IMR-90 (cell line): ENCODE measurements around the gene NDUFB10. TPM values are rescaled to one million over a fixed set of nuclear protein-coding genes. Genes with fewer than 3 reads are reported as not detected.

Experiments used
- ATAC-seq: fragments of 200-7000 bp; cut with Tn5 transposase; 2 replicates; pipeline ENCODE4 v1.9.1; 2020; ENCODE audit warnings: low read depth, mild to moderate bottlenecking, moderate library complexity
- BruUV-seq: library from RNA; stranded (reverse); fragments of 400-500 nt; replicated peaks from 2 replicates; lab custom pipeline; 2021; lab: Mats Ljungman, UMichigan
- CTCF ChIA-PET: fragments of 300-600 bp; formaldehyde crosslinking; extraction: SDS; loops from one replicate; lab custom pipeline; 2021; ENCODE audit warnings: antibody characterized with exemption; lab: Yijun Ruan, JAX
- POLR2A ChIA-PET: fragments of 300-600 bp; sonication (Branson Sonifier 250); formaldehyde crosslinking; loops from one replicate; lab custom pipeline; 2022; ENCODE audit warnings: antibody characterized with exemption; ENCODE audit not compliant: unreplicated experiment; lab: Charles Lee
- DNase-seq: peaks from one replicate; pipeline ENCODE4 v3.0.0; 2013
- H2AFZ ChIP-seq: replicated peaks from 2 replicates; pipeline ENCODE3; 2013; ENCODE audit warnings: low read length, mild to moderate bottlenecking; ENCODE audit not compliant: poor library complexity
- H2AK5ac ChIP-seq: 2 replicates; pipeline ENCODE4 v1.6.1; 2013; ENCODE audit warnings: low read depth, low read length, inconsistent platforms
- H2AK9ac ChIP-seq: replicated peaks from 2 replicates; pipeline ENCODE3; 2013; ENCODE audit warnings: mild to moderate bottlenecking, low read depth, low read length, moderate library complexity; ENCODE audit not compliant: poor library complexity
- H2BK120ac ChIP-seq: 2 replicates; pipeline ENCODE4 v1.6.1; 2013; ENCODE audit warnings: low read depth, low read length, inconsistent platforms
- H2BK15ac ChIP-seq: 3 replicates; pipeline ENCODE4 v1.6.1; 2013; ENCODE audit warnings: low read depth, low read length, inconsistent platforms
- H2BK20ac ChIP-seq: 2 replicates; pipeline ENCODE4 v1.6.1; 2013; ENCODE audit warnings: low read depth, mild to moderate bottlenecking, inconsistent platforms, low read length, moderate library complexity
- H2BK5ac ChIP-seq: 2 replicates; pipeline ENCODE4 v1.6.1; 2013; ENCODE audit warnings: mild to moderate bottlenecking, low read depth, low read length, inconsistent platforms; ENCODE audit not compliant: poor library complexity, severe bottlenecking
- H3K14ac ChIP-seq: replicated peaks from 2 replicates; pipeline ENCODE4 v1.6.1; 2013; ENCODE audit warnings: low read depth, low read length, inconsistent platforms
- H3K18ac ChIP-seq: 2 replicates; pipeline ENCODE4 v1.6.1; 2013; ENCODE audit warnings: low read depth, low read length, control low read depth
- H3K23ac ChIP-seq: 2 replicates; pipeline ENCODE4 v1.6.1; 2013; ENCODE audit warnings: low read depth, low read length, inconsistent platforms
- H3K27ac ChIP-seq: 2 replicates; pipeline ENCODE4 v1.5.1; 2013; ENCODE audit warnings: mild to moderate bottlenecking, control low read depth, low read length; ENCODE audit not compliant: insufficient read depth
- H3K27me3 ChIP-seq: 2 replicates; pipeline ENCODE4 v1.6.1; 2013; ENCODE audit warnings: low read length; ENCODE audit not compliant: control insufficient read depth, insufficient read depth
- H3K36me3 ChIP-seq: 2 replicates; pipeline ENCODE4 v1.6.1; 2013; ENCODE audit warnings: low read length, mixed read lengths; ENCODE audit not compliant: control insufficient read depth, insufficient read depth
- H3K4ac ChIP-seq: 2 replicates; pipeline ENCODE4 v1.6.1; 2013; ENCODE audit warnings: low read depth, low read length, inconsistent platforms
- H3K4me1 ChIP-seq: 2 replicates; pipeline ENCODE4 v1.6.1; 2013; ENCODE audit warnings: low read length, mixed read lengths; ENCODE audit not compliant: control insufficient read depth, insufficient read depth
- H3K4me2 ChIP-seq: 2 replicates; pipeline ENCODE4 v1.6.1; 2013; ENCODE audit warnings: low read depth, mild to moderate bottlenecking, control low read depth, low read length, moderate library complexity
- H3K4me3 ChIP-seq: 2 replicates; pipeline ENCODE4 v1.5.1; 2013; ENCODE audit warnings: low read depth, mild to moderate bottlenecking, control low read depth, low read length, moderate library complexity; ENCODE audit not compliant: insufficient read depth
- H3K56ac ChIP-seq: 2 replicates; pipeline ENCODE4 v1.6.1; 2013; ENCODE audit warnings: low read length, inconsistent platforms; ENCODE audit not compliant: insufficient read depth; ENCODE audit errors: extremely low read depth
- H3K79me1 ChIP-seq, 2 experiments: 2 replicates each; pipeline ENCODE4 v1.6.1; 2013; ENCODE audit warnings: low read length in 2 of 2, inconsistent platforms in 1 of 2, low read depth in 1 of 2
- H3K9ac ChIP-seq: 2 replicates; pipeline ENCODE4 v1.6.1; 2013; ENCODE audit warnings: low read depth, low read length, control low read depth
- H3K9me1 ChIP-seq: 2 replicates; pipeline ENCODE4 v1.6.1; 2013; ENCODE audit warnings: low read length, inconsistent platforms; ENCODE audit not compliant: insufficient read depth
- H3K9me3 ChIP-seq: 2 replicates; pipeline ENCODE4 v1.6.1; 2013; ENCODE audit warnings: low read length; ENCODE audit not compliant: control insufficient read depth, insufficient read depth
- H4K20me1 ChIP-seq: 2 replicates; pipeline ENCODE4 v1.6.1; 2013; ENCODE audit warnings: low read length, inconsistent platforms; ENCODE audit not compliant: insufficient read depth
- H4K5ac ChIP-seq: 2 replicates; pipeline ENCODE4 v1.6.1; 2013; ENCODE audit warnings: mild to moderate bottlenecking, low read depth, low read length, control low read depth
- H4K8ac ChIP-seq, 2 experiments: 2 replicates each; pipeline ENCODE4 v1.6.1; 2013; ENCODE audit warnings: low read depth in 2 of 2, low read length in 2 of 2, control low read depth in 1 of 2, inconsistent platforms in 1 of 2
- H4K91ac ChIP-seq: 2 replicates; pipeline ENCODE4 v1.6.1; 2013; ENCODE audit warnings: low read depth, low read length, inconsistent platforms; ENCODE audit not compliant: insufficient read depth
- CEBPB ChIP-seq: IDR thresholded peaks from 2 replicates; pipeline ENCODE4 v1.6.1; 2012; ENCODE audit warnings: low read depth, low read length, improper control_type of control experiment
- CHD1 ChIP-seq: IDR thresholded peaks from 2 replicates; pipeline ENCODE4 v1.6.1; 2012; ENCODE audit warnings: low read depth, low read length, improper control_type of control experiment
- ELK1 ChIP-seq: fragments of 150-350 bp; IDR thresholded peaks from 2 replicates; pipeline ENCODE4 v1.6.1; 2016; ENCODE audit warnings: low read depth, mild to moderate bottlenecking, low read length, moderate library complexity, borderline replicate concordance
- MAFK ChIP-seq: IDR thresholded peaks from 2 replicates; pipeline ENCODE4 v1.6.1; 2012; ENCODE audit warnings: low read depth, low read length, improper control_type of control experiment
- NFE2L2 ChIP-seq: fragments of 150-350 bp; IDR thresholded peaks from 2 replicates; pipeline ENCODE4 v1.6.1; 2016; ENCODE audit warnings: low read depth, mild to moderate bottlenecking, low read length
- POLR2A ChIP-seq: IDR thresholded peaks from 2 replicates; pipeline ENCODE4 v1.6.1; 2012; ENCODE audit warnings: mild to moderate bottlenecking, low read depth, low read length
- RAD21 ChIP-seq: IDR thresholded peaks from 2 replicates; pipeline ENCODE4 v1.6.1; 2012; ENCODE audit warnings: low read length, improper control_type of control experiment
- SMC3 ChIP-seq: fragments of 150-350 bp; IDR thresholded peaks from 2 replicates; pipeline ENCODE4 v1.6.1; 2016; ENCODE audit warnings: low read depth, mild to moderate bottlenecking, antibody characterized with exemption, low read length, moderate library complexity
- WGBS, 2 experiments: methylation state at CpG; one replicate each; pipeline versions ENCODE4 v1.1.5 to v1.1.7; 2013; ENCODE audit warnings: missing lambda C conversion rate in 2 of 2; ENCODE audit not compliant: insufficient read length in 1 of 2; ENCODE audit errors: extremely low coverage in 2 of 2; 5-methylcytosine and 5-hydroxymethylcytosine counted together
- dilution Hi-C: fragments of 300-500 bp; cut with HindIII; formaldehyde crosslinking; loops from one replicate; pipeline ENCODE4 v1.14.3; 2018; ENCODE audit warnings: low sequenced_read_pairs; ENCODE audit not compliant: unreplicated experiment
- in situ Hi-C: fragments of 300-500 bp; cut with MboI; formaldehyde crosslinking; loops from 3 replicates; pipeline ENCODE4 v1.14.3; 2019; ENCODE audit warnings: low sequenced_read_pairs, inconsistent platforms, mixed read lengths
- intact Hi-C: fragments of 100-400 bp; cut with micrococcal nuclease; formaldehyde crosslinking; loops from 2 replicates; pipeline ENCODE4 v1.10.0; 2022
- polyA plus RNA-seq, 3 experiments: library from polyadenylated mRNA; depleted of rRNA; stranded (reverse); fragments of >200 nt; gene quantifications; 2 replicates each; pipeline ENCODE4 v1.2.3, GENCODE V29; 2012; ENCODE audit warnings: low replicate concordance in 1 of 3
- total RNA-seq: library from RNA; depleted of rRNA; stranded (reverse); fragments of >200 nt; gene quantifications from 2 replicates; pipeline ENCODE4 v1.2.3, GENCODE V29; 2012

The NDUFB10 gene
- total and polyA plus RNA-seq, 2 of the 4 experiments (the other 2 are of a cell fraction), result 189 to 220 TPM

- Histone ChIP-seq H2AFZ (peak overlapping the region; percentile 94), H3K27ac (no peak overlapping the region)
These were observed 23.7 kb downstream of the NDUFB10 start for GRCh38 chr16:1982991-1983543.

More at GRCh38 chr16:1982991-1983543, 23.7 kb downstream of the NDUFB10 start:
- no TSS peak for BruUV-seq
- Histone ChIP-seq H3K18ac (no peak overlapping the region), H3K36me3 (peaks cover 25% of the 10 kb centered on the region), H2AK9ac (no peak overlapping the region), H3K4me1 (peaks cover 8% of the 10 kb centered on the region), H2BK5ac (no peak overlapping the region), H3K56ac (no peak overlapping the region), H2BK15ac (no peak overlapping the region), H4K20me1 (no peaks in the 10 kb centered on the region; the same call in none of the 2 replicates), H2BK20ac (no peak overlapping the region), H4K91ac (no peak overlapping the region; the same call in 1 of the 2 replicates), H2BK120ac (no peak overlapping the region), H3K9me1 (peaks cover 9% of the 10 kb centered on the region), H3K23ac (peak overlapping the region; percentile 79), H2AK5ac (peak overlapping the region; percentile 34), H4K8ac (no peak overlapping the region), H3K4me3 (peak overlapping the region; percentile 76), H3K9me3 (no peaks in the 10 kb centered on the region), H3K27me3 (peaks cover 31% of the 10 kb centered on the region; the same call in 1 of the 2 replicates), H3K4me2 (peak overlapping the region; percentile 92), H4K5ac (no peak overlapping the region), H3K4ac (no peak overlapping the region), H3K79me1 (peaks cover 21 to 29% of the 10 kb centered on the region in 2 experiments), H3K14ac (no peak overlapping the region), H3K9ac (no peak overlapping the region)
- no peak for TF ChIP-seq CHD1
- TF ChIP-seq SMC3, result no peak
- TF ChIP-seq RAD21, result no peak
- TF ChIP-seq NFE2L2, result no peak
- TF ChIP-seq MAFK, result no peak
- no peak for TF ChIP-seq ELK1
- no peak for TF ChIP-seq POLR2A
- no peak for TF ChIP-seq CEBPB
- dilution Hi-C loops (no loop called here), in situ Hi-C loops (no loop called here), intact Hi-C loops (no loop called here)
- POLR2A ChIA-PET, result no interaction called here
- CTCF ChIA-PET, result interaction anchor here (0.7 kb wide), 1 partner anchor 173 kb away, joined by 5 read pairs; no protein-coding TSS in a partner anchor
- WGBS, 2 experiments, result 25% methylated on average over 9 of the region's 19 CpGs; no CpG with 5 or more reads in 1 of the 2 experiments
- DNase-seq (no peak), ATAC-seq (no peak)
